NCI-H2196 (cell line): ENCODE results near the gene JUN.

Experiments
- DNase-seq: peaks from one replicate; lab custom pipeline; 2025; ENCODE audit not compliant: unreplicated experiment; lab: John Stamatoyannopoulos, UW

The JUN gene

DNA sequence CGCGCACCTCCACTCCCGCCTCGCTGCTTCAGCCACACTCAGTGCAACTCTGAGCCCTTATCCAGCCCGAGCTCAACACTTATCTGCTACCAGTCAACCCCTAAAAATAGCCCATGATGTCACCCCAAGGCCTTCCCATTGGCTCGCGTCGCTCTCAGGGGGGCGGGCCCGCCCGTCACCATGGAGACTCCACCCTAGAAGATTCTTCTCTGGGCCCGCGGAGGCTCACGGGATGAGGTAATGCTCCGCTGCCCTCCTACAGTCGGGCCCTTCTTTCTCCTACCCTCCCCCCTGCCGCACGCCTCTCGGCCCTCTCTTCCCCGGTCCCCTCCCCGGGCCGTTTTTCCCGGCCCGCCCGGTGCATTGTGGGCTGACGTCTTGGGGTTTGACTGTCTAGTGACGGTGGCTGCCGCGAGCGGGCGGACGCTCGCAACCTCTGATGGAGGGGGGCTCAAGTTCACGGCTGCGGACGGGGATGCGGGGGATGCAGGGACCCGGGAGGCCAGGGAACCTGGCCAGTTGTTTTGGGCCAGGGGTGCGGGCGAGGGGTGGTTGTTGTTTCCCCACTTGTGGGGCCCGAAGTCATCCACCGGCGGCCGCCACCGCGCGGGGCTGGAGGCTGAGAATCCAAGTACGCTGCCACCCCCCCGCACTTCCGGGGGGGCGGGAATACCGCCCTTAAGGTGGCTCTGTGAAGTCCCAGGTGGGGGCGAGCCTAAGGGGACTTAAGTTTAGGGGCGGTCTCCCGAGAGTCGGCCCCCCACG lies at the start of gene JUN:
Gene JUN (minus strand): TSS at position 55 of the 765 bp plus-strand sequence. CDS start 977 bp downstream, outside the sequence.
- peak; percentile 99 for DNase-seq

DNA sequence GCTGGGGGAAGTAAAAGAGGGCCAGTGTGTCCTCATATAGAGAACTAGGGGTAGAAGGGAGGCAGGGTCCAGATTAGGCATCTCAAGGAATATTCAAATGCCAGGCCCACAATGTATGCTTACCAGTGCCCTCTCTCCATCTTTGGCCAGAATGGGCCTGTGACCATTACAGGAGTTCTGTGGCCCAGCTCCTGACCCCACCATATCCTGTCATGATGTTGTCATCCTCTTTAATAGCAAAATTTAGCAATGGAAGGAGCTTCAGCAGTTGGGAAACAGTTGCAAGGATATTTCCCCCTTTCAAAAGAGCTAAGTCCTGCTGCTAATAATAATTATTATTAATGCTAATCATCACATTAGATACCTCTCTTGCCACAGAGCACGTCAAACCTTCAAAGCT lies 49.3 kb upstream of the JUN start:
- DNase-seq, result no peak

DNA sequence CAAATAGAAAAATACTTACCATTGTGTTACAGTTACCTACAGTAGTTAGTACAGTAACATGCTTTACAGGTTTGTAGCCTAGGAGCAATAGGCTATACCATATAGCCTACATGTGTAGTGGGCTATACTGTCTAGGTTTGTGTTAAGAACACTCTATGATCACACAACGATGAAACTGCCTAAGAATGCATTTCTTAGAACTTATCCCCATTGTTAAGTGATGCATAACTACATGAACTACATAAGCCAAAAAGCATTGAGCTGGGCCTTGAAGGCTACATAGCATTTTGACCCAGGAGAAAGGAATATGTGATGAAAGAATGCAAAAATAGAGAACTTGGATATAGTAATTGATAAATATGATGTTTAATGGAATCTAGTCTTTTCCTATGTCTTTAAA lies 46.4 kb upstream of the JUN start:
- no peak for DNase-seq

DNA sequence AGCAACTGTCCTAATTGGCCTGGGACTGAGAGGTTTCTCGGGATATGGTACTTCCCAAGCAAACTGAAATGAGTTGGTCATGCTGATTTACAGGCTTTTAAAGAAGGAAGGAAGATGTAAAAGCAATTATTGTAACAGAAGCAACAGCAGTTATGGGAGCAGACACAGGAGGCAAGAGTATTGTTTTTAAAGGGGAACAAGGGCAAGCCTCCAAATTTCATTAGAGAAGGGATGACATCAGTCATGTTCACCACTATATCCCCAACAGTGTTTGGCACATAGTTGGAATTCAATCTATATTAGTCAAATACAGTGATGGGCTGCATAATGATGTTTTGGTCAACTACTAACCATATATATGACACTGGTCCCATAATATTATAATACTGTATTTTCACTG lies 46.0 kb upstream of the JUN start:
- DNase-seq, result no peak

DNA sequence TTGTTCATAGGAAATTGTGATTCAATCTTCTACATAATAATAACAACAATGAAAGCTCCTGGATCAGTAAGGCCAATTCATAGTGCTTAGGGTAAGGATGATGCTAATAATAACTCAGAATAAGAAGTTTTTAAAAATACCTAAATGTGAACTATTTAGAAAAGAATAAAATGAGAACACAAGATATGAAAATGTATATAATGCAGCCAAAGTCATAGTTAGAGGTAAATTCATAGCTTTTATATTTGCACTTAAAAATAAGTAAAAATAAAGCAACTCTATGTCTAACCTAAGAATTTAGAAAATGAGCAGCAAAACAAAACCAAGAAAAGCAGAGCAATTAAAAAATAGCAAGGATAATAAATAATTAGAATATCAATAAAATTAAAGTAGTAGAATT lies 43.5 kb upstream of the JUN start:
- DNase-seq, result no peak

DNA sequence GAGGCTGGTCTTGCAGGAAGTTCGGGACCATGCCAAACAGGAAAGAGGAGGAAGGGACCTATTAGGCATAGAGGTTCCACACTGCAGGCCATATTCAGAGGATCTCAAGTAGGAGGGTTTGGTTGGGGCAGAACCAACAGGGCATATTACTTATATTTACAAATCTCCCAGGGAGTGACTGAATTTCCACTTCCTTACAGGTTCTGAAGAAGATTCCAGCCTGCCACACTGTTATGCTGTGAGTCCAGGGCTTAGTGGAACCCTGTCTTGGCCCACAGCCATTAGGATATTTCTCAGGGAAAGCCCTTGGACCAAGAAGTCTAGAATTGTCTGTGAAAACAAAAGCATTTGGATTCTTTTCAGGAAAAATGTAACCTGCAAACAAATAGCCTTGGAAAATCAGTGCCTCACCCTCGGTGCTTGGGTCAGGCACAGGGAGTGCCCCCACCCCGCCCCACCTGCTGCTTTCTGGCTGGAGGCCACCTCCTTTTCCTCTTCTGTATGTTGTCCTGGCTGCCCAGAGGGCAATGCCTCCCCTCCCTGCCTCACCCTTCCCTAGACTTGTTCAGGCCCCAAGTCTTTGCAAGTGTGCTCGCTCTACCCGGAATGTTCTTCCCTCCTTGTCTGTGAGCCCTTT lies 41.0 kb upstream of the JUN start:
- DNase-seq, result no peak

DNA sequence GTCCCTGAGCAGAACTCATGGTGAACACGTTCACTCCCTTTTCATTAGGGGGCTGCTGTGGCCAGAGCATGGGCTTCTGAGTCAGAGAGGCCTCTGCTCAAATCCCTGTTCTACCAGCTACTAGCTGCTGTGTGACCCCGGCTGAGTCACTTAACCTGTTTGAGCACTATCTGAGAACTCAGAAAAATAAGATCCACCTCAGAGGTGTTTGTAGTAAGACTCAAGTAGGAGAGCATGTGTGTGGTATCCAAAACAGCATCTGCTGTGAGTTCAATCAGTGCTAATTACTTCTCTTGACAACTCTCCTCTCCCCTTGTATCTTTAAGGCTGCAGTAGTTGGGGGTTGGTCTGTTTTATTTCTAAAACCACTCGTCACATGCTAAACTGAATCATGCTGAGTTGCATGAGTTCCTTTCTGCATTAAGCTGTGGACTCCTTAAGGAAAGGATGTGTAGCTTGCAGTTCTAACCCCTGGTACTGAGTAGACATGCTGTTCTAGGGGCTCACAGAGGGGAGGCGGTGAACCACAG lies 39.7 kb upstream of the JUN start:
- no peak for DNase-seq

DNA sequence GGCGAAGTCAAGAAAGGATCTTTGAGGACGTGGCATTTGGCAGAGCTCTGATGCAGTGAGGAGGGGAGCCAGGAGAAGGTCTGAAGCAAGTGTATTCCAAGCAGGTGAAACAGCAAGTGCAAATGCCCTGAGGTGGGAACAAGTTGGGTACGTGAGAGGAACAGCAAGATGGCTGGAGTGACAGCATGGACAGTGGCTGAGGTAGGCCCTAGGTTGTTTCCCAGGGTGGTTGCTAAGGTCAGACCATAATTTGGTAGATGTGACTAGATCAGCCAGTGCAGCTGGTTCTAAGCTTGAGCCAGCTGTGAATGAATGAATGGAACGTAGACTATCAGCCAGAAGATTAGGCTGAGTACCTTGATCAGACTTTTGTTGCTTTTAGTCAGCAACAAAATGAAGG lies 37.5 kb upstream of the JUN start:
- DNase-seq, result no peak

DNA sequence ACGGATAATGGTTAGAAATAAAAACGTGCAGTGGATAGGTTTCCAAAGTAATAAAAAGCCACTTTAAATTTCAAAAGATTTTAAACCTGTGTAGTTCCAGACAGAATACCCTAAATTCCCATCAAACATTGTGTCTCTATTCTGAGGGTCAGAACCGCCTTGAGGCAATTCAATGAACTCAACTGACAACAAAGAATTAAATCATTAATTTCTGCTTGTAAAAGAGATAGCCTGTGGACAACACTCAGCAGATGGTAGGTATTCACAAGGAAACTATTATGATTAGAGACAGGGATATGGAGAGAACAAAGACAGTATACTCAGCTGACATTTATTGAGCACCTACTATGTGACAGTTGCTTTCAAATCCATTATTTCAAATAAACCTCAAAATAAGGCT lies 35.1 kb upstream of the JUN start:
- no peak for DNase-seq

DNA sequence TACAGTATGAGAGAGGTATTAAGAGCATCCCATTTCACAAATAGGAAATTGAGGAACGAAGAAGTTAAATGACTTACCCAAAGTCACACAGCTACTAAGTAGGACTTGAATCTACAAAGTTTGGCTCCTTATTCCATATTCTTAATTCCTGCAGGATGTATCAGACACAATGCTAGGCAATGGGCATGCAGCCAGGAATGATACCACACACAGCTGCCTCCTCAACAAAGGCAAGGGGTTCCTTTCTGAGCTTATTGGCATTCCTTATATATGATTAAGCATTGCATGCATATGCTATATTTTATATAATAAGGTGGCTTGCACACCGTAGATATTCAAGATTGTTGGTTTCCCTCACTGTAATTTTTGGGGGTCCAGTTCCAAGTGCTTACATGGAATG lies 34.2 kb upstream of the JUN start:
- peak; percentile 6 for DNase-seq

DNA sequence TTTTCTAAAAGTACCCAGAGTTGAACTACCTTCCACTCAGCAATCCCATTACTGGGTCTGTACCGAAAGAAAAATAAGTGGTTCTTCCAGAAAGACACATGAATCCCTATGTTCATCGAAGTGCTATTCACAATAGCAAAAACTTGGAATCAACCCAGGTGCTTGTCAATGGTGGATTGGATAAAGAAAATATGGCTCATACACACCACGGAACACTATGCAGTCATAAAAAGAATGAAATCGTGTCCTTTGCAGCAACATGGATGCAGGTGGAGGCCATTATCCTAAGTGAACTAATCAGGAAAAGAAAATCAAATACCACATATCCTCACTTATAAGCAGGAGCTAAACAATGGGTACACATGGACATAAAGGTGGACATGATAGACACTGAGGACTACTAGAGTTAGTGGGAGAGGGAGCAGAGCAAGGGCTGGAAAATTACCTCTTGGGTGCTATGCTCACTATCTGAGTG lies 32.9 kb upstream of the JUN start:
- DNase-seq, result peak; percentile 44

DNA sequence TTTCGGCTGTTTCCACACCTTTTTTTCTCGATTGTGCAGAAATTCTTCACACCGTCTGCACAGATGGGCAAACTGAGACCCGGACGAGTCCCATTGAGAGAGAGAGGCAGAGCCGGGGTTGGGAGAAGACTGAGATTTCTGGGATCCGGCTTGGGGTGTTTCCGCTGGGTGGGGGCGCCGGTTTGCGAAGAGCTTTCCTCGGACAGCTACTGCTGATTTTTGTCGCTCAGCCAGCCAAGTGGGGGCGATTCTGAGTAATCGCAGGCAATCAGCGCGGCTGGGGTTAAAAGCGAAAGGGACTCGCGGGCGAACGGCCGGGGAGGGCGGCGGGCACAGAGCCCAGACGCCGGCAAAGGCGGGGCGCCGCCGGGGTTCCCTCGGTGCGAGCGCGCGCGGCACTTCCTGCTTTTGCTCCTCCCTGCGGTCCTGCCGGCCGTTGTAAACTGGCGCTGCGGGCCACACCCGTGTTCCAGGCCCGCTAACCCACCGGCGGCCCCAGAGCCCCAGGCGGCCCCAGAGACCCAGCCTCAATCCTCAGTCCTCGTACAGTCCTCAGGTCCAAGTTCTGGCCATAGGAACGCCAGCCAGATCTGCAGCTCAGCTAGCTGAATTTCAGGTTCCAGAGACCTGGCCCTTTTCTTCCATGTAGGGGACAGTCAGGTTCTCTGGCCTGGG lies 32.4 kb upstream of the JUN start:
- peak; percentile 85 for DNase-seq

DNA sequence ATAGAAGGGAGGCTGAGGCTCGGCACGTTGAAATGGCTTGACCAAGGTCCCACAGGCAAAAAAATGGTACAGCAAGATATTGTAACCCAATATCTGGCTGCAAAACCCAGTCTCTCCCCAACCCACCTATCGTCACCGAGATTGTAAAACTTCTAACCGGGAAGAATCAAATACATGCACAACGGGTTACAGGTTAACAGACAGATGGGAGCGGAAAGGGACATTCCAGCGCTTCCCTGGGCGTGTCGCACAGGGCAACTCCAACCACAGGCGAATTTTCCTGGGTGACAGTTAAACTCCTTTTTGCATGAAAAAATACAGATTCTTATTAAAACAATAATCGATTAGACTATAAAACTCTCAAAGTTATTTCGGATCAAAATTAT lies 31.8 kb upstream of the JUN start:
- DNase-seq, result no peak

DNA sequence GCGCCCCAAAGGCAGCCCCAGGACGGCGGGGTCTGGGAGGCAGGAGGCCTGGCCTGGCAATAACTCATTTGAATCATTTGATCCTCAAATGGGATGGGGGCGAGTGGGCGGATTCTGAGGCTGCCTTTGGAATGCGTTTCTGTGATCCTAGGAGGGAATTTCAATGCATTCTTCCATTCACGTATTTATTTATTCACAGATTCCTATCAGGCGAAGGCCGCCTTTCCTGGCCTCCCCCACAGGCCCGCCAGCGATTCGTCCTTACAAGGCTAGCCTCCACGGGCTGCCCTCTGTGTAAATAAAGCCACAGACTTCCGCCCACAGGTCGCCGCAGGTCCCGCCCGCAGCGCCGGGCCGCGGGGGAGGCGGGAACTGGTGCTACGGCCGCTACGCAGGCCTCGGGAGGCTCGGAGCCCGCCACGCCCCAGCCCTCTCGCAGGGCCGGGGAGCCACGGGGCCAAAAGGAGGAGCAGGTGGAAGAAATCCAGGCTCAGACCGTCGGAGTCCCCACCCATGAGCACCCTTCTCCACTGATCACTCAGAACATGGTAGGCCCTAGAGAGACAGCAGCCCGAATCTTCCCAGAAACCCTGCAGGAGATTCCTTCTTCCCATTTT lies 31.3 kb upstream of the JUN start:
- DNase-seq, result no peak

DNA sequence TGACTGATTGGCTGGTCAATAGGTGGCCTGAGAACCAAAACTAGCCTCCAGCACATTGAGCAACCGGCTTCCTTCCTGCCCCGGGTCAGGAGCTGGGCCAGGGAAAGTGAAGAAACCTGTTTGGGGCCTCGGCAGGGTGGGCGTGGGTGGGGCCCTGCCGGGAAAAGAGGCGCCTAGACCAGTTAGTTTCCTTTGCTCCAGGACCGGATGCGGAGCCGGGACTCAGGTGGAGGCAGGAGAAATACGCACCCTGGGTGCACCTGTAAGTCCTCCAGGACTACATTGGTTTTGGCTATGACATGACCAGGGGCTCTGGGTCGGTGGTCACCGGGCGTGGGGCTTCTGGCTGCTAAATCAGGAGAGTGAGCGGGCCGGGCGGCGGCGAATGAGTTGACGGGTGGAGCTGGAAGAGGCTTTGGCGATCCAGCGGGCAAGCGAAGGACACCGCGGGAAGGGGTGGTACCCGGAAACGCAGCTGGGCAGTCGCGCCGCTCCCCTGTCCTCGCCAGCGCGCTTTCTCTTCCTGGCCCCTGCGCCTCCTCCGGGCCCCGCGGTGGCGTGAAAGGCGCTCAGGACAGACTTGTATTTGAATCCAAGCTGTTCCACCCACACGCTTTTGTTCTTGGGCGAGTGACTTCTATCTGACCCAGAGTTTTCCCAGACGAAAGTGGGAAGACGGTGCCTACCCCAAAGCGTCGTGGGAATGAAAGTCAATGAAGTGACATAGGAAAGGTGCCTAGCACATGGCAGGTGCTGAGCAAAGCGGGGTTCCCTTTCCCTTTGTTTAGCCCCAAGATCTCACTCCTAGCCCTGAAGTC lies 30.6 kb upstream of the JUN start:
- DNase-seq, result no peak

DNA sequence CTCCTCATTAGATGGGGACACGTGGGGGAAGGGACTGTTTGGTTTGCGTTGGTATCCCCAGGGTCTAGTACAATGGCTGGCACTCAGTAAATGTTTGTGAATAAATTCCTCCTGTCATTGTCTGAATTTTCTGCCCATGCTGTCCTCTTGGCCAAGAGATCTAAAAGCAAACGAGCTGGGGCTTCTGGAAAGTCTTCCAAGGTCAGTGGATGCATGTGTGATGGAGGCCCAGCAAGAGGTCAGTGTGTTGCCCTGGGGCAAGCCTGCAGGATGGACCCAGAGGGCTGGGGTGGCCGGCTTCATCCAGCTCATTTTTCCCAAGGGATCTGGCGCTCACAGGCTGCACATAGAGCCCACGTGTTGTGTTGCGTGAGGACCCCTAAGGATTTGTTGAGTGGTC lies 30.0 kb upstream of the JUN start:
- no peak for DNase-seq

DNA sequence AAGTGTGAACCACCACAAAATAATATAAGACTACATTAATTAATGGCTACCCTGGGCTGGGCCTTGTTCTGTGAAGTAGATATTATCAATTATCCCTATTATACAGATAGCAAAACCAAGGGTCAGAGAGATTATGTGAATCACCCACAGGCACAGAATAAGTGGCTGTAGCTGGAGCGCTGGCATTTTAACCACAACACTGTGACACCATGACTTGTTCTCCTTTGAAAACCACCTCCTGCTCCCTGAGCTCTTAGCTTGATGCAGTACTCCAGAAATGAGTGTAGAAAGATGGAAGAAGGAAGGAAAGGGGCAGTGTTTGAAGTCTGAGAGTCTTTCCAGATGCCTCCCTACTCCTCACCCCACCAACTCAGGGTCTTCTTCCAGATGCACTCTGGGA lies 29.5 kb upstream of the JUN start:
- no peak for DNase-seq

DNA sequence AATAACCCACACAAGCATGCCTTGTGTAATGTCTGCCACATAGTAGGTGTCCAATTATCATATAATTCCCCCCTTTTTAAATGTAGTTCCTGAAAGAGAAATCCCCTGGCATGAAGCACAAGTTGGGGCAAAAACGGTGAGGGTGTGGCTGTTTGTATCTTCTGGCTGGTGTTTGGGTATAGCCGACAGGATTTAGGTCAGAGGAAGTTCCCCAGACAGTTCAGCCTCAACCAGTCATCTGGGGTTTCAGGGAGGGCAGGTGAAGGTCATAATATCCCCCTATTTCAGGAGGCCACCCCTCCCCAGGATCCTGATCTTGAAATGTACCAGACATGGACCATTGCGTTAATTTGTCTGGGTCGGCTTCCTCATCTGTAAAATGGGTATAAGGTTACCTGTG lies 29.1 kb upstream of the JUN start:
- no peak for DNase-seq

DNA sequence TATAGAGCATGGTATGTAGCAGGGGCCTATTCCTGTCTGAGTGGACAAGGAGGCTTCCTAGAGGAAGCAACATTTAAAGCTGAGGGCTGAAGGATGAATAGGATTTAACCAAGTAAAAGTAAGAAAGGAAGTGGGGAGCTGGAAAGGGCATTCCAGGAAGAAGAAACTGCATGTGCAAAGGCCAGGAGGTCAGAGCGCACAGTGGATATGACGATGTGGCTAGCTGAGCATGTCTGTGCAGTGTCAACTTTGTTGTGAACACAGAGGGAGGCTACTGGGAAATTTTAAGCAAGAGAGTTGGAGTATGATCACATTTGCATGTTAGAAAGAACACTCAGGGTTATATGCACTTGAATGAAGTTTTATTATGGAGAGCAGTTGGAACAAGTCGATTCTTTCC lies 28.6 kb upstream of the JUN start:
- no peak for DNase-seq

DNA sequence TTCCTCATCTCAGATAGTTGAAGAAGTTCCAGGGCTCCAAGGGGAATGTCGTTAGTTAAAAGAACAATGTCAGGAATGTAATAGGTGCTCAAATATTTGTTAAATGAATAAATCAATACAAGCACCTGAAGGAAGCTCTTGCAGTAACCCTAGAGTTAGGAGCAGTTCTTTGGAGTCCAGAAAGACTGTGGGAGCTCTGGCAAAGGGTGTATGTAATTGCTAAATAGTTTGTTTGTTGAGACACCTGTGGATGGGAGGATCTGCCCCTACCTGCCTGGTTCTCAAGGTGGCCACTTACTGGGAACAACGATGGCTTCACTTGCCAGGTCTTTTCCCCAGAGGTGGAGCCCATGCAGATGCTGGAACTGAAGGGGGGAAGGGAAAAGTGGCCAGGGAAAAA lies 27.5 kb upstream of the JUN start:
- DNase-seq, result no peak
